ENCODE results near the gene STAT4.
A peak's percentile ranks its signal among the peaks of the same experiment; 100 is the strongest.

The STAT4 gene

DNA sequence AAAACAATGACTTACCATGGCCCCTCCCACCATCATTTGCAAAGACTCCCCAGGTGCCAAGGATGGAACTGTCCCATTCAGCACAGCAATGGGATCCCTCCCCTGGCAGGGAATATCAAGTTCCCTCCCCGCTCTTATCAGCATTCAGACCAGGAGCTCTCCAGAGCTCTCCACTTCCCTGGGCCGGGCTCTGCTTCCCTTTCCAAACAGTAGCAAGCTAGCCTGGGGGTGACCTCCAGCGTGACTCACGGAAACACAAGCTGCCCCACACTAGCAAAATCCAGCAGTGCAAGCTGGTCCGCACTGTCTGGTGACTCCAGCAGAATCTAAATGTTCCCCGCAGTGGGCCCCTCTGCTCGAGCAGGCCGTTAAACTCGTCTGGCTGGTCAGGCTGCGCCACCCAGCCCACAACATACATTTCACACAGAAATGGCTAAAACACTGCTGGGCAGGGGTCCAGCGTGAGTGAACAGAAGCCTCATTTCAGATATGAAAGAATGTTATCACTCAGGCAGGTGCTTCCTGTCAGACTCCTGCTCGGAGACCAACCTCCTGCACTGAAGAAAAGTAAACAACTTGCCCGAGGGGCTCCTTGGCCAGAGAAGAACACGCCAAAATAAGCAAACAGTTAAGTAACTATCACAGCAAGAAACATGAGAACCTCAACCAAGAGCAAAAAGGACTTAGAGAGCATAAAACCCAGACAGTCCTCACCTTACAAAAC lies 170.7 kb downstream of the STAT4 start:
- in situ Hi-C loops (cut with HindIII; ENCODE audit: low pct_ligation_motif_present, low sequenced_read_pairs) = no loop called here
- peaks cover 65% of the 10 kb centered on the region for H3K36me3 ChIP-seq (replicated peaks)
- TF ChIP-seq, protein P1, sequence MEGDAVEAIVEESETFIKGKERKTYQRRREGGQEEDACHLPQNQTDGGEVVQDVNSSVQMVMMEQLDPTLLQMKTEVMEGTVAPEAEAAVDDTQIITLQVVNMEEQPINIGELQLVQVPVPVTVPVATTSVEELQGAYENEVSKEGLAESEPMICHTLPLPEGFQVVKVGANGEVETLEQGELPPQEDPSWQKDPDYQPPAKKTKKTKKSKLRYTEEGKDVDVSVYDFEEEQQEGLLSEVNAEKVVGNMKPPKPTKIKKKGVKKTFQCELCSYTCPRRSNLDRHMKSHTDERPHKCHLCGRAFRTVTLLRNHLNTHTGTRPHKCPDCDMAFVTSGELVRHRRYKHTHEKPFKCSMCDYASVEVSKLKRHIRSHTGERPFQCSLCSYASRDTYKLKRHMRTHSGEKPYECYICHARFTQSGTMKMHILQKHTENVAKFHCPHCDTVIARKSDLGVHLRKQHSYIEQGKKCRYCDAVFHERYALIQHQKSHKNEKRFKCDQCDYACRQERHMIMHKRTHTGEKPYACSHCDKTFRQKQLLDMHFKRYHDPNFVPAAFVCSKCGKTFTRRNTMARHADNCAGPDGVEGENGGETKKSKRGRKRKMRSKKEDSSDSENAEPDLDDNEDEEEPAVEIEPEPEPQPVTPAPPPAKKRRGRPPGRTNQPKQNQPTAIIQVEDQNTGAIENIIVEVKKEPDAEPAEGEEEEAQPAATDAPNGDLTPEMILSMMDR (IDR thresholded peaks at IDR 0.05; ENCODE audit: low read depth, low read length, missing control alignments) = no peak
- no peaks in the 10 kb centered on the region for H3K27me3 ChIP-seq (replicated peaks)
- DNase-seq = peak; percentile 93
- H3K4me3 ChIP-seq (ENCODE audit: low read depth, low read length) = no peak overlapping the region
- peak overlapping the region; percentile 79 for H3K27ac ChIP-seq
